Kidney (tissue), 13 donors: ENCODE data around the gene SMIM45.

Experiments used
- DNase-seq, 5 donors: peaks; one replicate each; pipeline ENCODE4 v3.0.0-alpha.2; 2013 to 2020
- FAIRE-seq: peaks from 2 replicates; lab custom pipeline; 2012; peaks lifted over from hg19 to GRCh38; lab: Jason Lieb, UNC
- H3K27ac ChIP-seq, 2 donors: one replicate each; pipeline ENCODE4 v1.7.0; 2013; ENCODE audit warnings: low read depth in 2 of 2, low read length in 2 of 2, inconsistent platforms in 1 of 2
- H3K27me3 ChIP-seq: one replicate; pipeline ENCODE4 v1.7.1; 2013; ENCODE audit warnings: low read length, inconsistent platforms; ENCODE audit not compliant: control insufficient read depth, insufficient read depth
- H3K36me3 ChIP-seq, 3 donors: one replicate each; pipeline versions ENCODE4 v1.7.0 to v1.7.1; 2013; ENCODE audit warnings: low read length in 3 of 3, control low read depth in 1 of 3, inconsistent platforms in 1 of 3; ENCODE audit not compliant: insufficient read depth in 3 of 3, control insufficient read depth in 2 of 3
- H3K4me1 ChIP-seq, 3 donors: one replicate each; pipeline versions ENCODE4 v1.7.0 to v1.7.1; 2013; ENCODE audit warnings: low read length in 3 of 3, inconsistent platforms in 1 of 3, low read depth in 1 of 3; ENCODE audit not compliant: control insufficient read depth in 2 of 3, insufficient read depth in 2 of 3
- H3K4me3 ChIP-seq, 3 donors: one replicate each; pipeline versions ENCODE4 v1.7.0 to v1.8.1; 2013; ENCODE audit warnings: low read length in 3 of 3, control low read depth in 1 of 3, inconsistent platforms in 1 of 3
- H3K9ac ChIP-seq, 3 donors: one replicate each; pipeline versions ENCODE4 v1.7.0 to v1.7.1; 2013; ENCODE audit warnings: low read length in 3 of 3, control low read depth in 1 of 3, inconsistent platforms in 1 of 3
- H3K9me3 ChIP-seq, 3 donors: one replicate each; pipeline versions ENCODE4 v1.7.0 to v1.7.1; 2013; ENCODE audit warnings: low read length in 3 of 3, control low read depth in 1 of 3, inconsistent platforms in 1 of 3; ENCODE audit not compliant: control insufficient read depth in 2 of 3, insufficient read depth in 1 of 3
- CTCF ChIP-seq: IDR thresholded peaks from 3 replicates; pipeline ENCODE4 v1.5.1; 2012; ENCODE audit warnings: mild to moderate bottlenecking, moderate library complexity, borderline replicate concordance; ENCODE audit not compliant: insufficient read depth; ENCODE audit errors: extremely low read depth
- intact Hi-C: fragments of 100-400 bp; cut with DNase I; formaldehyde crosslinking; loops from one replicate; pipeline ENCODE4 v1.11.1; 2022
- donor health status: control.
- donor health status: control.
- donor health status: control.
- donor health status: control.
- donor health status: control.
- donor health status: DM: yes; HTN: yes; CAD: no.
- donor health status: Normal renal cell carcinoma (clear cell type).

Gene SMIM45

GRCh38 chr22:41940832-41941765 is 10.9 kb upstream of the SMIM45 start:
- DNase-seq = peak; percentile 85 to 92 (median 87)
- no peak for FAIRE-seq
- intact Hi-C loops = no loop called here
- peak; percentile 95 for TF ChIP-seq CTCF
- no peaks in the 10 kb centered on the region for H3K27me3 ChIP-seq
- H3K36me3 ChIP-seq = no peaks in the 10 kb centered on the region
- H3K9me3 ChIP-seq = no peaks in the 10 kb centered on the region
- H3K27ac ChIP-seq = peak overlapping the region in 1 of 2 donors; percentile 47
- no peak overlapping the region for H3K4me3 ChIP-seq
- H3K4me1 ChIP-seq = peaks cover 0 to 13% (median 1%) of the 10 kb centered on the region in 3 donors
- no peak overlapping the region for H3K9ac ChIP-seq

- no peak overlapping the region for H3K4me3 ChIP-seq
- peaks cover 0 to 17% (median 5%) of the 10 kb centered on the region in 3 donors for H3K4me1 ChIP-seq
- H3K9me3 ChIP-seq = no peaks in the 10 kb centered on the region
- TF ChIP-seq CTCF = no peak
- no peak overlapping the region for H3K9ac ChIP-seq
- H3K27ac ChIP-seq = no peak overlapping the region
- H3K36me3 ChIP-seq = no peaks in the 10 kb centered on the region
- no peak for DNase-seq
- FAIRE-seq = no peak
- no peaks in the 10 kb centered on the region for H3K27me3 ChIP-seq
- intact Hi-C loops = no loop called here
Measured at GRCh38 chr22:41943661-41944209, 8.2 kb upstream of the SMIM45 start.

- H3K9me3 ChIP-seq = no peaks in the 10 kb centered on the region
- intact Hi-C loops = no loop called here
- no peak for FAIRE-seq
- peaks cover 0 to 9% (median 5%) of the 10 kb centered on the region in 3 donors for H3K4me1 ChIP-seq
- H3K27me3 ChIP-seq = no peaks in the 10 kb centered on the region
- peak within 1 kb of the TSS; percentile 73 to 76 (median 75) for H3K4me3 ChIP-seq
- peak within 1 kb of the TSS; percentile 40 to 55 (median 55) for H3K9ac ChIP-seq
- peak within 1 kb of the TSS in 1 of 2 donors; percentile 11 for H3K27ac ChIP-seq
- no peaks in the 10 kb centered on the region for H3K36me3 ChIP-seq
- DNase-seq = peak; percentile 95 to 98 (median 97)
- no peak for TF ChIP-seq CTCF
Measured at GRCh38 chr22:41946629-41947423, 5.1 kb upstream of the SMIM45 start, which contains the start of gene CENPM. CENPM (minus strand) TSS chr22:41947152; CDS start chr22:41947076, 76 bp downstream.
